BJ (cell line): ENCODE results near the gene AMER3. TPM values are rescaled to one million over a fixed set of nuclear protein-coding genes. Genes with fewer than 3 reads are reported as not detected.

Experiments used
- CTCF ChIA-PET: fragments of 350-600 bp; formaldehyde crosslinking; extraction: SDS; loops from one replicate; lab custom pipeline; 2021; ENCODE audit warnings: antibody characterized with exemption, inconsistent platforms; lab: Yijun Ruan, JAX
- POLR2A ChIA-PET: fragments of 300-600 bp; sonication (Branson Sonifier 250); formaldehyde crosslinking; extraction: SDS; loops from one replicate; lab custom pipeline; 2021; ENCODE audit warnings: antibody characterized with exemption; lab: Charles Lee
- DNase-seq: peaks from one replicate; pipeline ENCODE4 v3.0.0-alpha.2; 2011; ENCODE audit warnings: low read depth
- H3K27me3 ChIP-seq: 2 replicates; pipeline ENCODE4 v1.6.0; 2011; ENCODE audit warnings: low read length; ENCODE audit not compliant: control insufficient read depth, insufficient read depth
- H3K36me3 ChIP-seq: 2 replicates; pipeline ENCODE4 v1.5.1; 2011; ENCODE audit warnings: low read length; ENCODE audit not compliant: control insufficient read depth, insufficient read depth
- H3K4me3 ChIP-seq: 2 replicates; pipeline ENCODE4 v1.5.1; 2011; ENCODE audit warnings: low read depth, mild to moderate bottlenecking, control low read depth, low read length
- CTCF ChIP-seq: IDR thresholded peaks from 2 replicates; pipeline ENCODE4 v1.5.1; 2011; ENCODE audit warnings: low read depth, mild to moderate bottlenecking, control low read depth, inconsistent platforms, low read length, moderate library complexity; ENCODE audit not compliant: insufficient read depth
- polyA plus RNA-seq: library from polyadenylated mRNA; depleted of rRNA; stranded (reverse); fragments of >200 nt; gene quantifications from 2 replicates; pipeline ENCODE4 v1.2.3, GENCODE V29; 2011

The AMER3 gene
- polyA plus RNA-seq, 1 experiment, result not detected

GRCh38 chr2:130760754-130761751, 5.7 kb downstream of the AMER3 start:
- ChIA-PET POLR2A (no interaction called here), CTCF (no interaction called here)
- no peak for DNase-seq
- no peaks in the 10 kb centered on the region for H3K36me3 ChIP-seq
- H3K4me3 ChIP-seq, result no peak overlapping the region
- H3K27me3 ChIP-seq, result no peaks in the 10 kb centered on the region
- TF ChIP-seq CTCF, result no peak

GRCh38 chr2:130762031-130762909, 6.9 kb downstream of the AMER3 start:
- H3K27me3 ChIP-seq, result no peaks in the 10 kb centered on the region
- no peak for TF ChIP-seq CTCF
- ChIA-PET CTCF (interaction anchor here (1.0 kb wide), 1 partner anchor 35 kb away, joined by 3 read pairs; no protein-coding TSS in a partner anchor), POLR2A (no interaction called here)
- no peak for DNase-seq
- no peaks in the 10 kb centered on the region for H3K36me3 ChIP-seq
- no peak overlapping the region for H3K4me3 ChIP-seq

GRCh38 chr2:130762910-130763385, 7.6 kb downstream of the AMER3 start:
- no peaks in the 10 kb centered on the region for H3K36me3 ChIP-seq
- no peak for DNase-seq
- no peak for TF ChIP-seq CTCF
- CTCF ChIA-PET, result no interaction called here
- POLR2A ChIA-PET, result no interaction called here
- H3K4me3 ChIP-seq, result no peak overlapping the region
- no peaks in the 10 kb centered on the region for H3K27me3 ChIP-seq

DNA sequence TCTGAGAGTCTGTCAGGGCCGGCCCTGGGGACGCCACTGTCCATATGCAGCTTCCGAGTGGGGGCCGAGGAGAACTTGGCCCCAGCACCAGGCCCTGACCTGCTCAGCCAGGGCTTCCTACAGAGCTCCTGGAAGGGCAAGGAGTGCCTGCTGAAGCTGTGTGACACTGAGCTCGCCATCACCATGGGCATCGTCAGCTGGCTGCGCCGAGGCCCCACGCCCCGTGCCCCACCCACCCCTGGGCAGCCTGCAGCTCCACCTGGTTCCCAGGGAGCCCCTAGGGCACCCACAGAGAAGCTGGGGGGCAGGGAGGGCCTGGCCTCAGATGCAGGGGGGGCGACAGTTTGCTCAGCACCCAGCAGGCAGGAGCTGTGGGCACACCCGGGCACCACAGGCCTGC, 8.1 kb downstream of the AMER3 start:
- CTCF ChIA-PET, result interaction anchor here (0.8 kb wide), 1 partner anchor 31 kb away, joined by 3 read pairs; no protein-coding TSS in a partner anchor
- no peaks in the 10 kb centered on the region for H3K27me3 ChIP-seq
- no peak for TF ChIP-seq CTCF
- no peak overlapping the region for H3K4me3 ChIP-seq
- no peaks in the 10 kb centered on the region for H3K36me3 ChIP-seq
- DNase-seq, result no peak
- POLR2A ChIA-PET, result no interaction called here
